Stimulated activated naive B cell treated with anti-CD40 and anti-IgM and Interleukin-4, amounts not matched to agents 10 μg/mL and 1 μg/mL and 100 μg/mL, for 72 hours (primary cell): Measurements from ENCODE around the gene TBXAS1.
A peak's percentile ranks its signal among the peaks of the same experiment; 100 is the strongest.
"Not testable (repeated sequence)": the region's sequence is repeated elsewhere in the genome, so short reads cannot be mapped to it uniquely, and the experiment has no call there.

Source experiments
- ATAC-seq, 2 donors: fragments of 150-1000 bp; cut with Tn5 transposase; replicated peaks; 2 replicates each; pipeline ENCODE4 v1.10.0; 2021; ENCODE audit warnings: moderate library complexity in 1 of 2
- DNase-seq: peaks from one replicate; pipeline ENCODE4 v3.0.0; 2021
- H3K27ac Mint-ChIP-seq: one replicate; pipeline ENCODE4 v1.8.0; 2022; ENCODE audit warnings: mild to moderate bottlenecking, mixed read lengths
- H3K27me3 Mint-ChIP-seq, 2 donors: one replicate each; pipeline ENCODE4 v1.8.0; 2022; ENCODE audit warnings: mixed read lengths in 2 of 2
- H3K36me3 Mint-ChIP-seq, 2 donors: one replicate each; pipeline ENCODE4 v1.8.0; 2022; ENCODE audit warnings: mixed read lengths in 2 of 2, mild to moderate bottlenecking in 1 of 2
- H3K4me1 Mint-ChIP-seq, 2 donors: one replicate each; pipeline ENCODE4 v1.8.0; 2022; ENCODE audit warnings: mixed read lengths in 2 of 2, mild to moderate bottlenecking in 1 of 2
- H3K4me3 Mint-ChIP-seq, 2 donors: one replicate each; pipeline ENCODE4 v1.8.0; 2022; ENCODE audit warnings: mild to moderate bottlenecking in 2 of 2, mixed read lengths in 2 of 2, moderate library complexity in 1 of 2
- H3K9me3 Mint-ChIP-seq, 2 donors: one replicate each; pipeline ENCODE4 v1.8.0; 2022; ENCODE audit warnings: mixed read lengths in 2 of 2, mild to moderate bottlenecking in 1 of 2

TBXAS1 gene

DNA sequence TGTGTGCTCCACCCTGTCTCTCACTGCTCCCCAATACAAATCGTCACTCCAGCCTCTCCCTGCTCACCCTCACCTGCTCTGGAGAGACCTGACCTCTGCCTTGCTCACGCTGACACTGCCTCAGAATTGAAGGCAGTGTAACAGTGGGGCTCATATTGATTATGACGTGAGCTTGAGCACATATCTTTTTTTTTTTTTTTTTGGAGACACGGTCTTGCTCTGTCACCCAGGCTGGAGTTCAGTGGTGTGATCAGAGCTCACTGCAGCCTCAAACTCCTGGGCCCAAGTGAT, 84.7 kb downstream of the TBXAS1 start:
- H3K27ac Mint-ChIP-seq = peak overlapping the region; percentile 22
- DNase-seq = no peak
- ATAC-seq = no peak
- peaks cover 0 to 1% of the 10 kb centered on the region in 2 donors for H3K9me3 Mint-ChIP-seq
- H3K36me3 Mint-ChIP-seq = peaks cover 0 to 4% of the 10 kb centered on the region in 2 donors
- H3K4me3 Mint-ChIP-seq = no peak overlapping the region
- peaks cover 34 to 64% of the 10 kb centered on the region in 2 donors for H3K4me1 Mint-ChIP-seq
- H3K27me3 Mint-ChIP-seq = no peaks in the 10 kb centered on the region

DNA sequence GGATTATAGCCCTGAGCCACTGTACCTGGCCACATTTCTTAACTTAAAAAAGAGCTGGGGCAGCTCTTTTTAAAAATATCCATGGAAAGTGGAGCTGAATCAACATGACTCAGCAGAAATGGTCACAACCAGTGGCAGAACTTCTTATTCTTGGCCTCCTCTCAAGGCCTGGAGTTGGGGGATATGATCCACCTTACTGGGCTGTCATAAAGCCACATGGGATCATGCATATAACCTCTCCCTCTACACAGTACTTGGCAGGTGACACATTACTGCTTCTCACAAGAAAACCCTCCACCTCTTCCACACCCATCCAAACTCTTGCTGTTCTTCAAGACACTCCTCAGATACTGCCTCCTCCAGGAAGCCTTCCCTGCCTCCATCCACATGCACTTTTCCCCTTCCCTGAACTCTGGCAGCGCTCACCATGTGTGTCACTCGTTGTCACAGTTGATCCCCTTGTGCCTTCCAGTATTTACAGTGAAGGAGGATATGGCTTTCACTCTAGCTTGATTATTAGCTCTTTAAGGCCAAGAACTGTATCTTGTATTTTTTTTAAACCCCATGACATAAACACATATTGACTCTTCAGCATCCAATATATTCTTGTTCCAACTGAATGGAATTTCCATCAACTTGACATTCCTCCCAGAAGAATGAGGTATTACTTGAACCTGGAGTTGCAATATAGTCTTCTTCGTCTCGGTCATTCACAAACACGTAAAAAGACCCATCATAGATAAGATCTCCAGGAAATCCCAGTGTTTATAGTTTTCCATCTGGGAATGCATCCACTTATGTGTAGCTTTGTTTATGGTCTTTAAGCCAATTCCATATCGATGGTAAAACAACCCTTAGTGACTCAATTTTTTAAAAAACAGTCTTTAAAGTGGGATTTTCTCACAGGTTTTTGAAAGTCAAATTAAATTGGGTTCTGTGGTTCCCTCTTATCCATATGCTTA, 85.5 kb downstream of the TBXAS1 start:
- DNase-seq = no peak
- ATAC-seq = no peak
- Mint-ChIP-seq H3K4me1 (peaks cover 34 to 60% of the 10 kb centered on the region in 2 donors), H3K27ac (peak overlapping the region; percentile 82), H3K9me3 (peaks cover 0 to 1% of the 10 kb centered on the region in 2 donors), H3K36me3 (peaks cover 0 to 4% of the 10 kb centered on the region in 2 donors), H3K4me3 (peak overlapping the region in 1 of 2 donors; percentile 18), H3K27me3 (no peaks in the 10 kb centered on the region)

DNA sequence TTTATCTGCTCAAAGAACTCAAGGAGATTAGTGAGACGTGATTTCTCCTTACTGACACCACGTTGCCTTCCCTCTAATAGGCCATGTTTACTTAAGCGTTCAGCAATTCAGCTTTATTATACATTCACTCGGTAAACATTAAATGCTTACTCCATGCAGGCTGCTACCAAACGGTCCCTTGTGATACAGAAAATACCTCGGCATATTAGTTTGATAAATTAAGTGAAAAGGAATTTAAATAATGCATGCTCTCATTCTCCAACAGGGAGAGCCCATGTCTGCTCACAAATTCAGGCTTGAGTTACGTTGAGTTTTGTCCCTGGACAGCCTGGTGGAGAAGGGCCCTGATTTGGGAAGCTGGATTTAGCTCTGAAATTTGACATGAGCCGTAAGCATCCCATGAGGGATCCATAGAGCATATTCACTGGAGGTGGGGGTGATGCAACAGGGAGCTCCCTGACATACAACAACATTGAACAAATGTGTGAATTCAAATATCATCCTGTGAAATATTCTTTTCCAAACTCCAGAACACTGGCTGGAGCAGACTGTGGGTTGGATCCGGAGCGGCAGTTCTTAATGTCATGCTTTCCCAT, 86.3 kb downstream of the TBXAS1 start:
- Mint-ChIP-seq H3K27ac (peak overlapping the region; percentile 82), H3K9me3 (peaks cover 0 to 1% of the 10 kb centered on the region in 2 donors), H3K4me1 (peaks cover 34 to 60% of the 10 kb centered on the region in 2 donors), H3K4me3 (no peak overlapping the region), H3K36me3 (peaks cover 0 to 4% of the 10 kb centered on the region in 2 donors), H3K27me3 (no peaks in the 10 kb centered on the region)
- ATAC-seq (no peak), DNase-seq (no peak)

DNA sequence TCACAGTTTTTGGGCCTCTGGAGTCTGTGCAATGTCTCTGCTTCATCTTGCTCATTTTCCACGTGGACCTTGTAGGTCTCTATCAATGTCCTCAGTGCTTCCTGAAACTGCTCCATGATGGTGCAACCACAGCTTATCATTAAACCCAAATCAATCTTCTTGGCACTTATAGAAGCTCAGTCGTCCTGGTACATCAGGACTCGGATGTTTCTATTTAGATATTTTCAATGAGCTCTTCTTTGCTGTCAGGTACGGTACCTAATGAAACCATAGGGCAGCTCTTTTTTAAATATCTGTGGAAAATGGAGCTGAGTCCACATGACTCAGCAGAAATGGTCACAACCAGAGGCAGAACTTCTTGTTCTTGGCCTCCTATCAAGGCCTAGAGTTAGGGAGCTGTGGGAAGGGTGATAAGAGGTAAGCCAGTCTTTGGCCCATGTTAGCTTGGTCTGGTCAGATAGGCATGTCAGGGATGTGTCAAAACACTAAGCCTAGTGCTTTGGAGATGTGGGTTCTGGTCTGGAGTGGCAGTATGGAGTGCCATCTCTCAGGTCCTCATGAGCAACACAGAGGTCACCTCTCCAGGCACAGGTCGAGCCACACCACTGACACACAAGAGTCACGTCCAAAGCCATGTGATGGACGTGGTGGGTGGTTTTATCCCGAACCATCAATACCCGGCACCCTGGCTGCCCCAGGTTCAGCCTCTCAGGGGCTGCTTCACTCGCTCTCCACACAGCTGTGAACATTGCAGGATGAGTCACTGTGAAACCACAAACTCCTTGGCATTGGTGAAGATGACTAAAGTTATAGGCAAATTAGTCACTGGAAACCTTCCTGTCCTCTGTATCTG, 87.0 kb downstream of the TBXAS1 start:
- H3K27ac Mint-ChIP-seq = peak overlapping the region; percentile 95
- H3K9me3 Mint-ChIP-seq = peaks cover 0 to 1% of the 10 kb centered on the region in 2 donors
- no peaks in the 10 kb centered on the region for H3K27me3 Mint-ChIP-seq
- peak; percentile 91 to 93 for ATAC-seq
- peak; percentile 81 for DNase-seq
- peaks cover 0 to 4% of the 10 kb centered on the region in 2 donors for H3K36me3 Mint-ChIP-seq
- H3K4me3 Mint-ChIP-seq = peak overlapping the region; percentile 63 to 67
- H3K4me1 Mint-ChIP-seq = peaks cover 34 to 60% of the 10 kb centered on the region in 2 donors

DNA sequence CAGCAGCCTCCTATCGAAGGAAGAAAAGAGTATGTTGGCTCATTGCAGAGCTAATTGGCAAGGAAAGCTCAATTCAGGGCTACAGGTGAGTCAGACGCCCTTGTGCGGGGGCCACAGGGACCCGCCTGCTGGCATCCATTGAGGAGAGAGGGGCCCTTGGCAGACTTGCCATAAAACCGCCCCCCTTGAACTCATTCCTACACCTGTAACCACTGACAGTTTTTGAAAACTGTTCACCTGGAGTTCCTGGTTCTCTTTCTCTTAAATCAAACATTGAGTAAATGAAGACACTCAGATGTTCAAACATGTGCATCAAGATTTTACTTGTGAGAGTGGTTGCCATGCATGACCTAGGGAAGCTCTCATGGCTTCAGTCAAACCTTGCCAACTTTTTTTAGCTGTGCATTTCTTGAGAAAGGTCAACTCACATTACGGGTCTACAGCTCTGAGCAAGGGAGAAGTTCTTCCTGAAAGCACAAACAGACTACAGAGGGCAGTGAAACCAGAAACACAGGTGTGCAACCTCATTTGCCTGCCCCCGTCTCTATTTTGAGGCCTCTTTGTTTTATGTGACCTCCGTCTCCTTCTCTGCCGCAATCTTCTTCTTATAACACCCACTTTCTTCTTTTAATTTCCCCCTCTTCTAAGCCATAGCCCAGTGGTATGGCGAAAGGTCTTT, 87.8 kb downstream of the TBXAS1 start:
- Mint-ChIP-seq H3K4me1 (peaks cover 34 to 60% of the 10 kb centered on the region in 2 donors), H3K4me3 (peak overlapping the region; percentile 63 to 67), H3K27me3 (no peaks in the 10 kb centered on the region), H3K9me3 (peaks cover 0 to 1% of the 10 kb centered on the region in 2 donors), H3K36me3 (peaks cover 0 to 4% of the 10 kb centered on the region in 2 donors), H3K27ac (peak overlapping the region; percentile 95)
- peak; percentile 78 to 84 for ATAC-seq
- DNase-seq = peak; percentile 57

DNA sequence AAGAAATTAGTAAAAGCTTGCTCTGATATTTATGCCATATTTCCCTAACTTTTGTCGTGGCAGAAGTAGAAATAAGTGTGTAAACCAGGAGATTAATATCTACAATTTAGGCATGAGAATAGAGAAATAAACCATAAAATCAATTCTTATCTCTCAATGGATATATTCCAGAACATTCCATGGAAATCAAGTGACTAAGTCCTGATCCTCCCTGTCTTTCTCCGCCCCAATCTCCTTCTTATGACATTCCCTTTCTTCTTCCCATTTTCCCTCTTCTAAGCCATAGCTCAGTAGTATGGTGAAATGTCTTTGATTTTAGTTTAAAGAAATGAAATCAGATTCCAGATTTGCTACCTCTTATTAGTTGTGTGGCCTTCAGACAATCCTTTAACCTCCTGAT, 88.8 kb downstream of the TBXAS1 start:
- no peak for DNase-seq
- no peaks in the 10 kb centered on the region for H3K27me3 Mint-ChIP-seq
- H3K4me3 Mint-ChIP-seq = no peak overlapping the region
- no peak for ATAC-seq
- H3K36me3 Mint-ChIP-seq = peaks cover 0 to 4% of the 10 kb centered on the region in 2 donors
- H3K27ac Mint-ChIP-seq = peak overlapping the region; percentile 42
- peaks cover 34 to 53% of the 10 kb centered on the region in 2 donors for H3K4me1 Mint-ChIP-seq
- peaks cover 0 to 1% of the 10 kb centered on the region in 2 donors for H3K9me3 Mint-ChIP-seq

DNA sequence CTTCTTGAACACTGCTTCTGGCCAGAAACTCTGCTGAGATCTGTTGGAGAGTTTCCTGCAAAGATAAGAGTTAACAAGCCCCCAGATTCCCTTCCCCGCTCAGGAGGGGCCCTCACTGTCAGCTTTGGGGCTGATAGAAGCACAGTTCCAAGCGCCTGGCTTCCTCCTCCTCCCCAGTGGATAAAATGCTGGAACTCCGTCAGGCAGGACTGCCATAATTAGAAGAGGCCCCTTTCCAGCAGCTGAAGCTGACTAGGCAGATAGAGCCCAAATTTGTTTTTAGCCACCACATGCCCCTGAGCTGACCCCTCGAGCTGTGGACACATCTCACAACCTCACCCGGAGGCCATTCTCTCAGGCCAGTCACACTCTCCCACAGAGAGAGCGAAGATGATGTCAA, 89.4 kb downstream of the TBXAS1 start:
- peak overlapping the region; percentile 67 for H3K27ac Mint-ChIP-seq
- ATAC-seq = no peak
- peaks cover 30 to 47% of the 10 kb centered on the region in 2 donors for H3K4me1 Mint-ChIP-seq
- no peaks in the 10 kb centered on the region for H3K27me3 Mint-ChIP-seq
- DNase-seq = no peak
- H3K4me3 Mint-ChIP-seq = no peak overlapping the region
- H3K9me3 Mint-ChIP-seq = peaks cover 0 to 1% of the 10 kb centered on the region in 2 donors
- peaks cover 0 to 4% of the 10 kb centered on the region in 2 donors for H3K36me3 Mint-ChIP-seq

DNA sequence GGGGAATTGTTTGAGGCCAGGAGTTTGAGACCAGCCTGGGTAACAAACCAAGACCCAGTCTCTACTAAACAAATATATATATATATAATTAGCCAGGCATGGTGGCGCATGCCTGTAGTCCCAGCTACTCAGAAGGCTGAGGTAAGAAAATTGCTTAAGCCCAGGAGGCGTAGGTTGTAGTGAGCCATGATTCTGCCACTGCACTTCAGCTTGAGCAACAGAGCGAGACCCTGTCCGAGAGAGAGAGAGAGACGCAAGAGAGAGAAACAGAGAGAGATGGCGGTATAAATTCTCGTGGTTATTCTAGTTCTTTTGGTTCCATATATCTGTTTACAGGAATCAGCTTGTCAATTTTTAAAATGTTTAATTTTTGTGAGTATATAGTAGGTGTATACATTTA, 94.0 kb downstream of the TBXAS1 start:
- no peak overlapping the region for H3K27ac Mint-ChIP-seq
- H3K36me3 Mint-ChIP-seq = no peaks in the 10 kb centered on the region
- H3K4me1 Mint-ChIP-seq = peaks cover 4 to 6% of the 10 kb centered on the region in 2 donors
- no peak overlapping the region for H3K4me3 Mint-ChIP-seq
- DNase-seq (no peak), ATAC-seq (no peak)
- H3K27me3 Mint-ChIP-seq = no peaks in the 10 kb centered on the region
- no peaks in the 10 kb centered on the region for H3K9me3 Mint-ChIP-seq

DNA sequence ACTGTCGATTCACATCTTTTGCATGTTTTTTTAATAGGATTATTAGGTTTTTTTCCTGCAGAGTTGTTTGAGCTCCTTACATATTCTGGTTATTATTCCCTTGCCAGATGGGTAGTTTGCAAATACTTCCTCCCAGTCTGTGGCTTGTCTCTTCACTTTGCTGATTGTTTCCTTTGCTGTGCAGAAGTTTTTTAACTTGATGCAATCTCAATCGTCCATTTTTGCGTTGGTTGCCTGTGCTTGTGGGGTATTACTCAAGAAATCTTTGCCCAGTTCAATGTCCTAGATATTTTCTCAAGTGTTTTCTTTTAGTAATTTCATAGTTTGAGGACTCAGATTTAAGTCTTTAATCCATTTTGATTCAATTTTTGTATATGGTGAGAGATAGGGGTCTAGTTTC, 95.4 kb downstream of the TBXAS1 start:
- H3K9me3 Mint-ChIP-seq = no peaks in the 10 kb centered on the region
- H3K27ac Mint-ChIP-seq = no peak overlapping the region
- H3K36me3 Mint-ChIP-seq = no peaks in the 10 kb centered on the region
- no peak for ATAC-seq
- H3K4me3 Mint-ChIP-seq = no peak overlapping the region
- H3K27me3 Mint-ChIP-seq = no peaks in the 10 kb centered on the region
- DNase-seq = no peak
- peaks cover 0 to 2% of the 10 kb centered on the region in 2 donors for H3K4me1 Mint-ChIP-seq

DNA sequence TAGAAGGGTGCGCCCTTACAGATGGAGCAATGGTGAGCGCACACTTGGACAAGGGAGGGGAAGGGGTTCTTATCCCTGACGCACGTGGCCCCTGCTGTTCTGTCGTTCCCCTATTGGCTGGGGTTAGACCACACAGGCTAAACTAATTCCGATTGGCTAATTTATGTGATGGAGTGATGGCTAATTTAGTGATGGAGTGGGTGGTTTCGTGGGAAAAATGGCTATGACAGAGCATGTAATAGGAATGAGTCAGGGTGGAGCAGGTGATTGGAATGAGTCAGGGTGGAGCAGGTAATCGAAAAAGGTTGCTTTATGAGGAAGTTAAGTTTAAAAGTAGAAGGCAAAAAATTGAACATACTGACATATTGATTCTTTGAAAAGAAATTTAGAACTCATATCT, 100.2 kb downstream of the TBXAS1 start:
- H3K27ac Mint-ChIP-seq, ATAC-seq, H3K4me1 Mint-ChIP-seq, DNase-seq, H3K36me3 Mint-ChIP-seq, H3K27me3 Mint-ChIP-seq, H3K9me3 Mint-ChIP-seq, H3K4me3 Mint-ChIP-seq: not testable (repeated sequence)

DNA sequence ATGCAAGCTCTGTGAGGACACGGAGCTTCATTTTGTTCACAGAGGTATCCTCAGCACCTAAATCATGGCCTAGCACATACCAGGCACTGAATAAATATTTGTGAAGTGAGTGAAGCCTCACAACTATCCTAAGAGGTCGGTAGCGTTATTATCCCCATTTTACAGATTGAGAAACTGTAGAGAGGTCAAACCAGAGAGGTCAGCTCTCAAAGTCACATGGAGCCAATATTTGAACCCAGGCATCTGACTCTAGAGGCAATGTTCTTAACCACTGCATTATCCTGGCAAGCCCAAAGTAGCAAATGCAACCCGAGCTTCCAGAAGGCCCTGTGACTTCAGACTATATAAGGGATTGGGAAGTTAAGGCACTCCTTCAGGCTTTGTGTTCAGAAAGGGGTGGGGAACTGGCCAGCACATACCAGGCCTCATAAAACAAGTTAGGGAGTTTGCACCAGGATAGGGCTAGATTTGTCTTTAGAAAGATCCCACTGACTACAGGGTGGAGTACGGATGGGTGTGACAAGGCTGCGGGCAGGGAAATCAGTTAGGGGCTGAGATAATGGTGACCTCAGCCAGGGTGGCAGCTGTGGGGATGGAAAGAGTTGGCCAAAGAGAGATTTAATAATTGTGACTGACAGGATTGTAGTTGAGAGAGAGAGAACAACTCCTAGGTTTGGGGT, 101.4 kb downstream of the TBXAS1 start:
- no peak for DNase-seq

DNA sequence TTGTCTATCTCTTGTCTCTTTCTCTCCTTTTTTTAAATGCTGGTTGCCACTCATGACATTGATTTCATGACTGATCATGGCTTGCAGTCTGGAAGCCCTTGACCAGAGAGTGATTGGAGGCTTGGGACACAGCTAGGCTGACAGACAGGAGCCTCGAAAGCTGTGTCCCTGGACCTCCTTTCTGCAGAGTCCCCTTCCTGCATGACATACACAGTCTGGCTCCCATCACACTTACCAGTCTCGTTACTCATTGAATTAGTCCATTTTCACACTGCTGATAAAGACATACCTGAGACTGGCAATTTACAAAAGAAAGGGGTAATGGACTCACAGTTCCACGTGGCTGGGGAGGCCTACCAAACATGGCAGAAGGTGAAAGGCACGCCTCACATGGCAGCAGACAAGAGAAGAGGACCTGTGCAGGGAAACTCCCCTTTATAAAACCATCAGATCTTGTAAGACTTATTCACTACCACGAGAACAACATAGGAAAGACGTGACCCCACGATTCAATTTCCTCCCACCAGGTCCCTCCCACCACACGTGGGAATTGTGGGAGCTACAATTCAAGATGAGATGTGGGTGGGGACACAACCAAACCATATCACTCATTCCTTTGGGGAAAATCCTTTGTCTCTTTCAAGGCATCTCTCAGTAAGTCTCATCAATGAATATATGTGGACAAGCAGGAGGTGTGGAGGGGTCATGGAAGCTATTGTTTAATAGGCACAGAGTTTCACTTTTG, 102.3 kb downstream of the TBXAS1 start:
- Mint-ChIP-seq H3K9me3 (peaks cover 2 to 3% of the 10 kb centered on the region in 2 donors), H3K27me3 (no peaks in the 10 kb centered on the region), H3K4me1 (peaks cover under 1 to 4% of the 10 kb centered on the region in 2 donors), H3K27ac (no peak overlapping the region), H3K4me3 (no peak overlapping the region), H3K36me3 (peaks cover 0 to 3% of the 10 kb centered on the region in 2 donors)
- DNase-seq (no peak), ATAC-seq (no peak)

More for the DNA sequence above, 101.4 kb downstream of the TBXAS1 start:
- no peak overlapping the region for H3K27ac Mint-ChIP-seq
- H3K4me1 Mint-ChIP-seq = peaks cover 0 to 4% of the 10 kb centered on the region in 2 donors
- H3K9me3 Mint-ChIP-seq = peaks cover 2 to 3% of the 10 kb centered on the region in 2 donors
- peaks cover 0 to 3% of the 10 kb centered on the region in 2 donors for H3K36me3 Mint-ChIP-seq
- H3K27me3 Mint-ChIP-seq = no peaks in the 10 kb centered on the region
- H3K4me3 Mint-ChIP-seq = no peak overlapping the region
- ATAC-seq = no peak

DNA sequence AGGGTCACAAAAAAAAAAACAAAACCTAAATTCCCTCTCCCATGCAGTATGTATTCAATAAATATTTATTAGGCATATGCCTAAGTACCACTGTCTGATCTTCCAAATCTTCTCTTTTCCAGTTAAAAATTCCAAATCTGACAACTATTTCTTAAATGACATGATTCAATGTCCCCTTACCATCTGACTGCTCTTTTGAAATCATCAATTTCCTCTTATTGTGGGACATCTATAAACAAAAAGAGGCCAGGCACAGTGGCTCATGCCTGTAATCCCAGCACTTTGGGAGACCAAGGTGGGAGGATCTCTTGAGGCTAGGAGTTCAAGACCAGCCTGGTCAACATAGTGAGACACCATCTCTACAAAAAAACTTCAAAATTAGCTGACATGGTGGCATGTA, 103.5 kb downstream of the TBXAS1 start:
- Mint-ChIP-seq H3K4me1 (peaks cover 8 to 12% of the 10 kb centered on the region in 2 donors), H3K9me3 (peaks cover 2 to 3% of the 10 kb centered on the region in 2 donors), H3K27ac (no peak overlapping the region), H3K36me3 (peaks cover 0 to 3% of the 10 kb centered on the region in 2 donors), H3K27me3 (no peaks in the 10 kb centered on the region), H3K4me3 (no peak overlapping the region)
- DNase-seq (no peak), ATAC-seq (no peak)
